Measurements from ENCODE around the gene KREMEN1.

DNA sequence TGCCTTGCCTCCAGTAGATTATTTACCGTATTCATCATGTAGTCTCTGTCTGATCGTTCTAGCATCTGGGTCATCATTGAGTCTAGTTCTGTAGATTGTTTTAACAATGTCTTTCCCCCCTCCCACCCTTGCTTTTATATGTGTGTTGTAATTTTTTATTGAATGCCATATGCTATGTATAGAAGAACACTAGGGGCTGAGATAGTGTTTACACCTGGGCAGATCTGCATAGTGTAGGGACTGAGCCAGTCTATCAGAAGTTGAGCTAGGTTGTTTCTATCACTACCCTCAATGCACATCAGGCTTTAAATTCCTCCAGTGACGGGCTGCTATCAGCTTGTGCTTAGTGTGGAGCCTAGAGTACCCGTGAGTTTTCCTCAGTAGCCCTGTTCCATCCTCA is 61.6 kb downstream of the KREMEN1 start:
- TF ChIP-seq, protein P1, sequence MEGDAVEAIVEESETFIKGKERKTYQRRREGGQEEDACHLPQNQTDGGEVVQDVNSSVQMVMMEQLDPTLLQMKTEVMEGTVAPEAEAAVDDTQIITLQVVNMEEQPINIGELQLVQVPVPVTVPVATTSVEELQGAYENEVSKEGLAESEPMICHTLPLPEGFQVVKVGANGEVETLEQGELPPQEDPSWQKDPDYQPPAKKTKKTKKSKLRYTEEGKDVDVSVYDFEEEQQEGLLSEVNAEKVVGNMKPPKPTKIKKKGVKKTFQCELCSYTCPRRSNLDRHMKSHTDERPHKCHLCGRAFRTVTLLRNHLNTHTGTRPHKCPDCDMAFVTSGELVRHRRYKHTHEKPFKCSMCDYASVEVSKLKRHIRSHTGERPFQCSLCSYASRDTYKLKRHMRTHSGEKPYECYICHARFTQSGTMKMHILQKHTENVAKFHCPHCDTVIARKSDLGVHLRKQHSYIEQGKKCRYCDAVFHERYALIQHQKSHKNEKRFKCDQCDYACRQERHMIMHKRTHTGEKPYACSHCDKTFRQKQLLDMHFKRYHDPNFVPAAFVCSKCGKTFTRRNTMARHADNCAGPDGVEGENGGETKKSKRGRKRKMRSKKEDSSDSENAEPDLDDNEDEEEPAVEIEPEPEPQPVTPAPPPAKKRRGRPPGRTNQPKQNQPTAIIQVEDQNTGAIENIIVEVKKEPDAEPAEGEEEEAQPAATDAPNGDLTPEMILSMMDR (IDR thresholded peaks at IDR 0.05), result no peak
- no peak for TF ChIP-seq EZH2 (IDR thresholded peaks at IDR 0.05)
- TF ChIP-seq EZH2phosphoT487 (IDR thresholded peaks at IDR 0.05), result no peak

Measured in neural progenitor cell (in vitro differentiated cells).